Umbilical cord (tissue), 2 donors: Measurements from ENCODE around the gene OSM. TPM values are rescaled to one million over a fixed set of nuclear protein-coding genes. Genes with fewer than 3 reads are reported as not detected.

Experiments used
- DNase-seq: peaks from one replicate; pipeline ENCODE4 v3.0.0-alpha.2; 2015; ENCODE audit warnings: low spot score
- total RNA-seq: library from RNA; depleted of rRNA; stranded (reverse); fragments of >200 nt; gene quantifications from one replicate; pipeline ENCODE4 v1.2.3, GENCODE V29; 2014; ENCODE audit warnings: low replicate concordance; ENCODE audit not compliant: insufficient read depth

OSM gene
- total RNA-seq, 1 donor from 2014 or later = 4.8 TPM

- DNase-seq = no peak
These were observed 2.8 kb downstream of the OSM start for GRCh38 chr22:30263883-30264282.

- DNase-seq = peak; percentile 76
These were observed 3.5 kb downstream of the OSM start for GRCh38 chr22:30262917-30263741.

GRCh38 chr22:30262112-30262511 lies 4.5 kb downstream of the OSM start:
- DNase-seq = peak; percentile 46

GRCh38 chr22:30261134-30261533 lies 5.5 kb downstream of the OSM start:
- DNase-seq = no peak

GRCh38 chr22:30260682-30261081 lies 6.0 kb downstream of the OSM start:
- no peak for DNase-seq

GRCh38 chr22:30260276-30260675 lies 6.4 kb downstream of the OSM start:
- DNase-seq = no peak

GRCh38 chr22:30254314-30254713 lies 12.3 kb downstream of the OSM start:
- peak; percentile 67 for DNase-seq

GRCh38 chr22:30253205-30253852 lies 13.3 kb downstream of the OSM start:
- peak; percentile 71 for DNase-seq

- no peak for DNase-seq
These were observed 14.0 kb downstream of the OSM start for GRCh38 chr22:30252411-30253204.

GRCh38 chr22:30251711-30252110 lies 14.9 kb downstream of the OSM start:
- no peak for DNase-seq

GRCh38 chr22:30250661-30251267 lies 15.9 kb downstream of the OSM start:
- no peak for DNase-seq

- no peak for DNase-seq
These were observed 16.5 kb downstream of the OSM start for GRCh38 chr22:30250039-30250565.

- peak; percentile 70 for DNase-seq
These were observed 17.3 kb downstream of the OSM start for GRCh38 chr22:30249049-30250038.

- no peak for DNase-seq
These were observed 18.2 kb downstream of the OSM start for GRCh38 chr22:30248484-30248883.

- no peak for DNase-seq
These were observed 18.7 kb downstream of the OSM start for GRCh38 chr22:30247974-30248373.

- no peak for DNase-seq
These were observed 19.1 kb downstream of the OSM start for GRCh38 chr22:30247561-30247960.

- DNase-seq = no peak
These were observed 19.8 kb downstream of the OSM start for GRCh38 chr22:30246814-30247376.

- DNase-seq = peak; percentile 64
These were observed 20.5 kb downstream of the OSM start, which contains the start of gene LIF for GRCh38 chr22:30245985-30246813. TSS of gene LIF (minus strand) at chr22:30246759. CDS start at chr22:30246695, 64 bp downstream.
